ENCODE data around the gene DCC. TPM values are rescaled to one million over a fixed set of nuclear protein-coding genes. Genes with fewer than 3 reads are reported as not detected.

The DCC gene
- total RNA-seq, 1 experiment from 2014 or later: 0.39 TPM

DNA sequence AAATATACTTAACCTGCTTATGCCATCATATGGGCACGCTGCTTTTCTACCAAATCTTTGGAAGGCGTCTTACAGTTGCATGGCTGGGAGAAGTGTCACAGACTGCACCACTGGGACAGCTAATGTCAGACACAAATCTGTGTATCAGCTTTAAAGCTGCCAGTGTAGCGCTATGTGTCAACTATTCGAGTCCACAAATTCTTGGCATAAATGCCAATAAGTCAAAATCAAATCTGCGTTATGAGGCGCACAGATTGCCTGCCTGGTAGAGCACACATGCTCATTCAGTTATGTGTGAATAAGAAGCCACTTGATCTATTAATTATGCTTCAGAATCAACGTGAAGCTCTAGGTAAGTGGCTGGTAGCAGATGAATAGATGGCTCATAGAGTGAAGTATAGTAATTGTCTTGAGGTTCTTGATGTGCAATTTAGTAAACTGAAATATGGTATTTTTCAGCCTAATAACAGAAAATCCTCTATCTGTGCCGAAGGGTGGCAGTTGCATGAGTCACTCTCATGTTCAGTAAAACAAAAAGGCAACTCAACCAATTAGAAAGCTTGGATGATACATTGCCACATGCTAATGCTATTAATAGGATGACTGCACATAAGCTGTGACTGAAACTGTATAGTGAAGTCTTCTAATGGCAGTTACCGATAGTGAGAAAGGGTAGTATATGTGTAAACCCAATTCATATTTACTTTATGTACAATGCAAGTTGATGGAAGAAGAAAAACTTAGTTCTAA, 52.0 kb downstream of the DCC start:
- no peak for DNase-seq
- H3K36me3 ChIP-seq (ENCODE audit: control insufficient read depth, insufficient read depth, low read length): no peaks in the 10 kb centered on the region
- no peaks in the 10 kb centered on the region for H3K36me3 Mint-ChIP-seq (ENCODE audit: insufficient read depth, unreplicated experiment)
- no peaks in the 10 kb centered on the region for H3K27me3 ChIP-seq (replicated peaks; ENCODE audit: control insufficient read depth, insufficient read depth, low read length)
- no peak for TF ChIP-seq CTCF (IDR thresholded peaks at IDR 0.05; ENCODE audit: insufficient read depth in 1 of 2, low read depth in 1 of 2, low read length in 1 of 2, severe bottlenecking in 1 of 2, unreplicated experiment in 1 of 2)
- POLR2A ChIA-PET: no interaction called here
- no TSS peak for BruUV-seq (replicated peaks)
- intact Hi-C loops (cut with micrococcal nuclease; ENCODE audit: unreplicated experiment): no loop called here
- H3K4me3 ChIP-seq (ENCODE audit: low read depth, low read length): no peak overlapping the region
- no peak overlapping the region for H3K27ac Mint-ChIP-seq (ENCODE audit: unreplicated experiment)
- H3K4me3 Mint-ChIP-seq (ENCODE audit: unreplicated experiment): no peak overlapping the region
- CTCF ChIA-PET: no interaction called here
- H3K9me3 Mint-ChIP-seq (ENCODE audit: unreplicated experiment): no peaks in the 10 kb centered on the region
- H3K4me1 ChIP-seq: no peaks in the 10 kb centered on the region
- H3K9me3 ChIP-seq: no peaks in the 10 kb centered on the region
- H3K4me1 Mint-ChIP-seq (ENCODE audit: low read depth, unreplicated experiment): no peaks in the 10 kb centered on the region
- no peaks in the 10 kb centered on the region for H3K27me3 Mint-ChIP-seq (ENCODE audit: insufficient read depth, unreplicated experiment)

DNA sequence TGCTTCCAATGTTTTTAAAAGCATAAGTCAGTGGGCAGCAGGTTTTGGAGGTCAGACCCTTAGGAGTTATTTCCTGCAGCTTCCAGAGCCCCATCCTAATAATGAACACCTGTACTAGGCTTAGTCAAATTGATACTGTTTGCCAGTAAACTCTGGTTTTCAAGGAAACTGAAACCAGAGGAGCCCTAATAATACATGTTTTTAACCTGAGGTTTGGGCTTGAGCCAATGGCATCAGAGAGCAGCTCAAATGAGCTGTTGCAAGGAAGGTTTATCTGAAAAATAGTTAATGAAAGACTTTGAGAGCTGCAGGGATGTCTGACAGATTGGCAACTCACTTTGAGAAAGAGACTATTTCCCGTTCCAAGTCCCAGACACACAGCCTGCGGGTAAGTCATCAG, 54.6 kb downstream of the DCC start:
- H3K27me3 Mint-ChIP-seq (ENCODE audit: insufficient read depth, unreplicated experiment): no peaks in the 10 kb centered on the region
- TF ChIP-seq CTCF (IDR thresholded peaks at IDR 0.05; ENCODE audit: insufficient read depth in 1 of 2, low read depth in 1 of 2, low read length in 1 of 2, severe bottlenecking in 1 of 2, unreplicated experiment in 1 of 2): no peak
- H3K36me3 Mint-ChIP-seq (ENCODE audit: insufficient read depth, unreplicated experiment): no peaks in the 10 kb centered on the region
- H3K27ac Mint-ChIP-seq (ENCODE audit: unreplicated experiment): no peak overlapping the region
- BruUV-seq (replicated peaks): no TSS peak
- Histone ChIP-seq H3K36me3 (ENCODE audit: control insufficient read depth, insufficient read depth, low read length) (no peaks in the 10 kb centered on the region), H3K4me3 (ENCODE audit: low read depth, low read length) (no peak overlapping the region), H3K9me3 (no peaks in the 10 kb centered on the region), H3K4me1 (no peaks in the 10 kb centered on the region), H3K27me3 (replicated peaks; ENCODE audit: control insufficient read depth, insufficient read depth, low read length) (no peaks in the 10 kb centered on the region)
- POLR2A ChIA-PET: no interaction called here
- no peaks in the 10 kb centered on the region for H3K9me3 Mint-ChIP-seq (ENCODE audit: unreplicated experiment)
- intact Hi-C loops (cut with micrococcal nuclease; ENCODE audit: unreplicated experiment): no loop called here
- no peak overlapping the region for H3K4me3 Mint-ChIP-seq (ENCODE audit: unreplicated experiment)
- CTCF ChIA-PET: no interaction called here
- no peak for DNase-seq
- no peaks in the 10 kb centered on the region for H3K4me1 Mint-ChIP-seq (ENCODE audit: low read depth, unreplicated experiment)

DNA sequence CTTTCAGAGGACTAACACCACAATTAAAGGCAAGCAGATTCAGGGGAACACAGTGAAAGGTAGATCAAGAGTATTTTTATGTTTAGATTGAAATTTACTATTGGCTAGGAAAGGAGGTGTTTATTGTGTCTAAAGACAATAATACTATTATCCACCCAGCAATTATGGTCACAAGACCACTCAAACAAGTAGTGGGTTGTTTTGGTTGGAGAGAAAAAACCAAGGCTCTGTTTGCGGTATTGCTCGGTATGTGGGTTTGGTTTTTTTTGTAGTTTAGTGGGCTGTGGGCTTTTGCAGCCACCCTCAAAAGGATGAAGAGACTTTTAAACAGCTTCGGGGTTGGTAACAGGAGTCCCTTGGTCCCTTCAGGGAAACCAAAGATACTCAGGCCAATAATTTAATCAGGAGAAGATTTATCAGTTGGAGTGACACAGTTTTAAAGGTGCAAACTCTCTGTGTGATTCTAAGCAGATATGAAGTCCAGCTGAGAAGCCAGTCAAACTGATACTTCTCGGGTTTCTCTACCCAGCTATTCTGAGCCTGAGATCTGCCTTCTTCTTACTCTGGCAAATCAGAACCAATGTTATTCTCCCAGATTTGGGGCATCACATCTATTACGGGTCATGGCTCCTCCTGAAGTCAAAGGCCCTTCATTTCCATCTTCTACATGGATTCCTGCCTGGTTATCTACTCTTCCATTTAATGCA, 55.3 kb downstream of the DCC start:
- POLR2A ChIA-PET: no interaction called here
- Mint-ChIP-seq H3K4me1 (ENCODE audit: low read depth, unreplicated experiment) (no peaks in the 10 kb centered on the region), H3K27me3 (ENCODE audit: insufficient read depth, unreplicated experiment) (no peaks in the 10 kb centered on the region), H3K4me3 (ENCODE audit: unreplicated experiment) (no peak overlapping the region), H3K36me3 (ENCODE audit: insufficient read depth, unreplicated experiment) (no peaks in the 10 kb centered on the region), H3K9me3 (ENCODE audit: unreplicated experiment) (no peaks in the 10 kb centered on the region), H3K27ac (ENCODE audit: unreplicated experiment) (no peak overlapping the region)
- intact Hi-C loops (cut with micrococcal nuclease; ENCODE audit: unreplicated experiment): no loop called here
- H3K36me3 ChIP-seq (ENCODE audit: control insufficient read depth, insufficient read depth, low read length): no peaks in the 10 kb centered on the region
- no peak for TF ChIP-seq CTCF (IDR thresholded peaks at IDR 0.05; ENCODE audit: insufficient read depth in 1 of 2, low read depth in 1 of 2, low read length in 1 of 2, severe bottlenecking in 1 of 2, unreplicated experiment in 1 of 2)
- H3K4me1 ChIP-seq: no peaks in the 10 kb centered on the region
- CTCF ChIA-PET: no interaction called here
- H3K4me3 ChIP-seq (ENCODE audit: low read depth, low read length): no peak overlapping the region
- BruUV-seq (replicated peaks): no TSS peak
- H3K27me3 ChIP-seq (replicated peaks; ENCODE audit: control insufficient read depth, insufficient read depth, low read length): no peaks in the 10 kb centered on the region
- no peaks in the 10 kb centered on the region for H3K9me3 ChIP-seq
- no peak for DNase-seq

Measured in Caco-2 (cell line).